ENCODE measurements around the gene MACROD2.
A peak's percentile ranks its signal among the peaks of the same experiment; 100 is the strongest.

Gene MACROD2

GRCh38 chr20:14950633-14951032, 955.3 kb downstream of the MACROD2 start:
- ATAC-seq = no peak
- TF ChIP-seq TOX (CRISPR knock-in tag; IDR thresholded peaks at IDR 0.05; ENCODE audit: borderline replicate concordance) = no peak

GRCh38 chr20:14951105-14951504, 955.8 kb downstream of the MACROD2 start:
- TF ChIP-seq SNAI2 (CRISPR knock-in tag; IDR thresholded peaks at IDR 0.05) (no peak), ZFP3 (CRISPR knock-in tag; IDR thresholded peaks at IDR 0.05) (no peak), BACH2 (CRISPR knock-in tag; IDR thresholded peaks at IDR 0.05; ENCODE audit: borderline replicate concordance) (no peak), CREB5 (CRISPR knock-in tag; IDR thresholded peaks at IDR 0.05; ENCODE audit: low read depth) (no peak)
- no peak; the same call in 2 of the 3 replicates for ATAC-seq

GRCh38 chr20:14951707-14952418, 956.5 kb downstream of the MACROD2 start:
- TF ChIP-seq OSR1 (CRISPR knock-in tag; IDR thresholded peaks at IDR 0.05) (no peak), ISL1 (CRISPR knock-in tag; IDR thresholded peaks at IDR 0.05) (peak; percentile 69)
- peak; percentile 87 for ATAC-seq

GRCh38 chr20:14953736-14954135, 958.4 kb downstream of the MACROD2 start:
- ATAC-seq = no peak
- TF ChIP-seq TCF4 (CRISPR knock-in tag; IDR thresholded peaks at IDR 0.05; ENCODE audit: borderline replicate concordance) (no peak), OSR1 (CRISPR knock-in tag; IDR thresholded peaks at IDR 0.05) (no peak), CSDC2 (CRISPR knock-in tag; IDR thresholded peaks at IDR 0.05) (no peak)
- TF ChIP-seq, protein P1, sequence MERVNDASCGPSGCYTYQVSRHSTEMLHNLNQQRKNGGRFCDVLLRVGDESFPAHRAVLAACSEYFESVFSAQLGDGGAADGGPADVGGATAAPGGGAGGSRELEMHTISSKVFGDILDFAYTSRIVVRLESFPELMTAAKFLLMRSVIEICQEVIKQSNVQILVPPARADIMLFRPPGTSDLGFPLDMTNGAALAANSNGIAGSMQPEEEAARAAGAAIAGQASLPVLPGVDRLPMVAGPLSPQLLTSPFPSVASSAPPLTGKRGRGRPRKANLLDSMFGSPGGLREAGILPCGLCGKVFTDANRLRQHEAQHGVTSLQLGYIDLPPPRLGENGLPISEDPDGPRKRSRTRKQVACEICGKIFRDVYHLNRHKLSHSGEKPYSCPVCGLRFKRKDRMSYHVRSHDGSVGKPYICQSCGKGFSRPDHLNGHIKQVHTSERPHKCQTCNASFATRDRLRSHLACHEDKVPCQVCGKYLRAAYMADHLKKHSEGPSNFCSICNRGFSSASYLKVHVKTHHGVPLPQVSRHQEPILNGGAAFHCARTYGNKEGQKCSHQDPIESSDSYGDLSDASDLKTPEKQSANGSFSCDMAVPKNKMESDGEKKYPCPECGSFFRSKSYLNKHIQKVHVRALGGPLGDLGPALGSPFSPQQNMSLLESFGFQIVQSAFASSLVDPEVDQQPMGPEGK (CRISPR knock-in tag; IDR thresholded peaks at IDR 0.05; ENCODE audit: borderline replicate concordance) = no peak

GRCh38 chr20:14955399-14955798, 960.1 kb downstream of the MACROD2 start:
- TF ChIP-seq ZFP30 (CRISPR knock-in tag; IDR thresholded peaks at IDR 0.05) (no peak), GLIS3 (CRISPR knock-in tag; IDR thresholded peaks at IDR 0.05) (no peak), CREB5 (CRISPR knock-in tag; IDR thresholded peaks at IDR 0.05; ENCODE audit: low read depth) (no peak), ZNF70 (CRISPR knock-in tag; IDR thresholded peaks at IDR 0.05) (no peak), TSHZ2 (CRISPR knock-in tag; IDR thresholded peaks at IDR 0.05) (no peak), ZNF565 (CRISPR knock-in tag; conservative IDR thresholded peaks at IDR 0.05; ENCODE audit: low read depth) (no peak), ZC3H10 (CRISPR knock-in tag; IDR thresholded peaks at IDR 0.05) (no peak), RARB (CRISPR knock-in tag; IDR thresholded peaks at IDR 0.05) (no peak), ESRRG (CRISPR knock-in tag; IDR thresholded peaks at IDR 0.05) (no peak), PPARA (CRISPR knock-in tag; IDR thresholded peaks at IDR 0.05; ENCODE audit: borderline replicate concordance) (no peak), TOX (CRISPR knock-in tag; IDR thresholded peaks at IDR 0.05; ENCODE audit: borderline replicate concordance) (no peak)
- no peak for ATAC-seq
